MCF 10A (cell line): ENCODE measurements around the gene HTT. TPM values are rescaled to one million over a fixed set of nuclear protein-coding genes. Genes with fewer than 3 reads are reported as not detected.
"Not testable (repeated sequence)": the region's sequence is repeated elsewhere in the genome, so short reads cannot be mapped to it uniquely, and the experiment has no call there.

Experiments
- BruUV-seq: library from RNA; stranded (reverse); fragments of 400-500 nt; replicated peaks from 2 replicates; lab custom pipeline; 2021; lab: Mats Ljungman, UMichigan
- CTCF ChIA-PET: fragments of 300-600 bp; sonication (Branson Sonifier 250); formaldehyde crosslinking; extraction: SDS; loops from one replicate; lab custom pipeline; 2021; ENCODE audit warnings: antibody characterized with exemption, inconsistent platforms; lab: Yijun Ruan, JAX
- POLR2A ChIA-PET: fragments of 300-600, 350-650 bp; sonication (Branson Sonifier 250); formaldehyde crosslinking; extraction: SDS; loops from one replicate; lab custom pipeline; 2020; ENCODE audit warnings: antibody characterized with exemption, inconsistent platforms; lab: Yijun Ruan, JAX
- DNase-seq: peaks from one replicate; pipeline ENCODE4 v3.0.0-alpha.2; 2018; ENCODE audit not compliant: unreplicated experiment
- H3K27ac Mint-ChIP-seq: one replicate; pipeline ENCODE4 v1.8.0; 2022; ENCODE audit warnings: mild to moderate bottlenecking, low read depth, mixed read lengths; ENCODE audit not compliant: unreplicated experiment
- H3K27me3 Mint-ChIP-seq: one replicate; pipeline ENCODE4 v1.8.0; 2022; ENCODE audit warnings: mixed read lengths; ENCODE audit not compliant: insufficient read depth, unreplicated experiment
- H3K36me3 Mint-ChIP-seq: one replicate; pipeline ENCODE4 v1.8.0; 2022; ENCODE audit warnings: mild to moderate bottlenecking, moderate library complexity, mixed read lengths; ENCODE audit not compliant: insufficient read depth, unreplicated experiment
- H3K4me1 Mint-ChIP-seq: one replicate; pipeline ENCODE4 v1.8.0; 2022; ENCODE audit warnings: mixed read lengths; ENCODE audit not compliant: insufficient read depth, unreplicated experiment
- H3K4me3 Mint-ChIP-seq: one replicate; pipeline ENCODE4 v1.8.0; 2022; ENCODE audit warnings: mild to moderate bottlenecking, moderate library complexity, mixed read lengths; ENCODE audit not compliant: unreplicated experiment
- H3K9me3 Mint-ChIP-seq: one replicate; pipeline ENCODE4 v1.8.0; 2022; ENCODE audit warnings: mixed read lengths; ENCODE audit not compliant: unreplicated experiment
- CTCF ChIP-seq: fragments of 200-600 bp; IDR thresholded peaks from one replicate; pipeline ENCODE4 v1.8.0; 2022; ENCODE audit warnings: antibody characterized with exemption, mild to moderate bottlenecking; ENCODE audit not compliant: unreplicated experiment
- intact Hi-C: fragments of 100-400 bp; cut with micrococcal nuclease; formaldehyde crosslinking; loops from 2 replicates; pipeline ENCODE4 v1.14.1; 2022
- total RNA-seq: library from RNA; stranded (reverse); gene quantifications from 2 replicates; pipeline ENCODE4 v1.2.3, GENCODE V29; 2022

Gene HTT
- total RNA-seq, 1 experiment from 2014 or later = 47.4 TPM

- CTCF ChIA-PET = interaction anchor here (0.6 to 1.7 kb wide), 2 partner anchors 23 to 52 kb away, joined by 5 read pairs; no protein-coding TSS in a partner anchor
- H3K27ac Mint-ChIP-seq = no peak overlapping the region
Measured at GRCh38 chr4:3158841-3159240, 84.4 kb downstream of the HTT start.

DNA sequence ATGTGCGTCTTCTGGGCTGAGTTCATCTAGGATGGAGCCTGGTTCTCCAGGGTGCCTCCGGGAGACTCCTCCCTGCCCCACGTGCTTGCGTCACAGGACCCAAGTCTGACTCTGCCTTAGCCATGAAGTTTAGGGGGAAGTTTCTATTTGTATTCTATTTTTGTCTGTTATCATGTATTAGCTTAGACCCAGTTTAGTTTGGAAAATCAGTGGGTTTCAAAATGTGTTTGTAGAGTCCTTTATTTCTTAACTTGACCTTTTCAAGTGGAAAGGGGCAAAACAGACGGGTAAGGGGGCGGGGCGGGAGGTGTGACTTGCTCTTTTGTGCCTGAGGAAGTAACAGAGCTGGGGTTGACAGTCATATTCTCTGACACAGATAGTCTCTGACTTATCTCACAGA is 86.0 kb downstream of the HTT start:
- no peak overlapping the region for H3K4me3 Mint-ChIP-seq
- TF ChIP-seq CTCF = no peak
- intact Hi-C loops = no loop called here
- POLR2A ChIA-PET = no interaction called here
- CTCF ChIA-PET = interaction anchor here (0.6 kb wide), 1 partner anchor 1023 kb away, joined by 3 read pairs; no protein-coding TSS in a partner anchor
- peaks cover 75% of the 10 kb centered on the region for H3K36me3 Mint-ChIP-seq
- H3K27ac Mint-ChIP-seq = no peak overlapping the region
- no peaks in the 10 kb centered on the region for H3K27me3 Mint-ChIP-seq
- DNase-seq = no peak
- no peaks in the 10 kb centered on the region for H3K4me1 Mint-ChIP-seq
- no TSS peak for BruUV-seq
- peaks cover 26% of the 10 kb centered on the region for H3K9me3 Mint-ChIP-seq

More at GRCh38 chr4:3158841-3159240, 84.4 kb downstream of the HTT start:
- TF ChIP-seq CTCF = no peak
- H3K27me3 Mint-ChIP-seq = no peaks in the 10 kb centered on the region
- H3K36me3 Mint-ChIP-seq = peaks cover 76% of the 10 kb centered on the region
- BruUV-seq = no TSS peak
- H3K4me1 Mint-ChIP-seq = no peaks in the 10 kb centered on the region
- POLR2A ChIA-PET = interaction anchor here (0.7 to 1.1 kb wide), 2 partner anchors 11 to 37 kb away, joined by 3 read pairs; no protein-coding TSS in a partner anchor
- peaks cover 22% of the 10 kb centered on the region for H3K9me3 Mint-ChIP-seq
- DNase-seq = no peak
- H3K4me3 Mint-ChIP-seq = no peak overlapping the region
- intact Hi-C loops = no loop called here

DNA sequence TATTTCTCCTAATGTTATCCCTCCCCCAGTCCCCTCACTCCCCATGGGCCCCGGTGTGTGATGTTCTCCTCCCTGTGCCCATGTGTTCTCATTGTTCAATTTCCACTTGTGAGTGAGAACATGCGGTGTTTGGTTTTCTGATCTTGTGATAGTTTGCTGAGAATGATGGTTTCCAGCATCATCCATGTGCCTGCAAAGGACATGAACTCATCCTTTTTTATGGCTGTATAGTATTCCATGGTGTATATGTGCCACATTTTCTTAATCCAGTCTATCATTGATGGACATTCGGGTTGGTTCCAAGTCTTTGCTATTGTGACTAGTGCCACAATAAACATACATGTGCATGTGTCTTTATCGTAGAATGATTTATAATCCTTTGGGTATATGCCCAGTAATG is 86.6 kb downstream of the HTT start:
- H3K9me3 Mint-ChIP-seq = peaks cover 26% of the 10 kb centered on the region
- CTCF ChIA-PET, DNase-seq, H3K4me1 Mint-ChIP-seq, H3K27me3 Mint-ChIP-seq, BruUV-seq, H3K27ac Mint-ChIP-seq, H3K4me3 Mint-ChIP-seq, intact Hi-C loops, POLR2A ChIA-PET: not testable (repeated sequence)
- H3K36me3 Mint-ChIP-seq = peaks cover 77% of the 10 kb centered on the region

- BruUV-seq, H3K4me1 Mint-ChIP-seq, H3K27ac Mint-ChIP-seq, intact Hi-C loops, POLR2A ChIA-PET, H3K27me3 Mint-ChIP-seq, H3K4me3 Mint-ChIP-seq, DNase-seq: not testable (repeated sequence)
- Mint-ChIP-seq H3K36me3 (peaks cover 61% of the 10 kb centered on the region), H3K9me3 (peaks cover 36% of the 10 kb centered on the region)
- CTCF ChIA-PET = interaction anchor here (0.6 kb wide), 1 partner anchor 129 kb away, joined by 3 read pairs; no protein-coding TSS in a partner anchor
Measured at GRCh38 chr4:3166434-3166833, 92.0 kb downstream of the HTT start.

DNA sequence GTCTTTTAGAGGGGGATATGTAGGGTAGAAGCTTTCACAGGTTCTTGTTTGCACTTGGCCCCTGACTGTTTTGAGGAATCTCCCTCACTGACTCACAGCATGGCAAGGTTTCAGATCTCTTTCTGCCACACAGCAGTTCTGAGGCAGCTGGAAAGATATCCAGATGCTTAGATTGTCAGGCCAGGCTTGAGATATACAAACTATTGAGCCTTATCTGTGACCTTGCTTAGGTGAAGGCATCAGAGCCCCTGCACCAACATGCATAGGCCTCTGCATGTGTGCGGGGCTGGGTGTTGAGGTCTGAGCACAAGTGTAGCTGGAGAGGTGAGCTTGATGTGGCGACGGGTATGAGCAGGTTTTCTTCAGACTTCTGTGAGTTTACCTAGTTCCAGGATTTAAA is 93.5 kb downstream of the HTT start:
- BruUV-seq = no TSS peak
- intact Hi-C loops = no loop called here
- Mint-ChIP-seq H3K36me3 (peaks cover 55% of the 10 kb centered on the region), H3K27me3 (no peaks in the 10 kb centered on the region), H3K4me1 (no peaks in the 10 kb centered on the region), H3K4me3 (no peak overlapping the region), H3K27ac (no peak overlapping the region), H3K9me3 (peaks cover 20% of the 10 kb centered on the region)
- no peak for DNase-seq
- TF ChIP-seq CTCF = no peak
- ChIA-PET CTCF (no interaction called here), POLR2A (interaction anchor here (0.7 kb wide), 2 partner anchors 61 to 205 kb away, joined by 3 read pairs; partner anchors contain the start of genes GRK4 and NOP14)
